ENCODE data around the gene SLA2. TPM values are rescaled to one million over a fixed set of nuclear protein-coding genes. Genes with fewer than 3 reads are reported as not detected.

Gene SLA2
- total and polyA plus RNA-seq, 2 experiments from 2014 or later: not detected

- Histone ChIP-seq H3K9me3 (ENCODE audit: low read depth) (no peaks in the 10 kb centered on the region), H3K4me1 (ENCODE audit: insufficient read depth) (peaks cover 27% of the 10 kb centered on the region), H3K27me3 (no peaks in the 10 kb centered on the region), H3K4me2 (peak overlapping the region; percentile 90), H2AFZ (peak overlapping the region; percentile 68), H3K36me3 (replicated peaks; ENCODE audit: insufficient read depth, low read depth) (no peaks in the 10 kb centered on the region), H4K20me1 (ENCODE audit: insufficient read depth, poor library complexity, severe bottlenecking) (peaks cover 19% of the 10 kb centered on the region), H3K27ac (peak overlapping the region; percentile 96), H3K79me2 (peaks cover 40% of the 10 kb centered on the region), H3K9me2 (replicated peaks; ENCODE audit: insufficient read depth) (no peaks in the 10 kb centered on the region), H3K4me3 (peak overlapping the region; percentile 33)
- DNase-seq (ENCODE audit: low spot score): peak; percentile 61
- 11% methylated on average over 20 of the region's 20 CpGs for WGBS (ENCODE audit: low lambda C conversion rate, missing lambda C conversion rate)
- TF ChIP-seq, protein P1, sequence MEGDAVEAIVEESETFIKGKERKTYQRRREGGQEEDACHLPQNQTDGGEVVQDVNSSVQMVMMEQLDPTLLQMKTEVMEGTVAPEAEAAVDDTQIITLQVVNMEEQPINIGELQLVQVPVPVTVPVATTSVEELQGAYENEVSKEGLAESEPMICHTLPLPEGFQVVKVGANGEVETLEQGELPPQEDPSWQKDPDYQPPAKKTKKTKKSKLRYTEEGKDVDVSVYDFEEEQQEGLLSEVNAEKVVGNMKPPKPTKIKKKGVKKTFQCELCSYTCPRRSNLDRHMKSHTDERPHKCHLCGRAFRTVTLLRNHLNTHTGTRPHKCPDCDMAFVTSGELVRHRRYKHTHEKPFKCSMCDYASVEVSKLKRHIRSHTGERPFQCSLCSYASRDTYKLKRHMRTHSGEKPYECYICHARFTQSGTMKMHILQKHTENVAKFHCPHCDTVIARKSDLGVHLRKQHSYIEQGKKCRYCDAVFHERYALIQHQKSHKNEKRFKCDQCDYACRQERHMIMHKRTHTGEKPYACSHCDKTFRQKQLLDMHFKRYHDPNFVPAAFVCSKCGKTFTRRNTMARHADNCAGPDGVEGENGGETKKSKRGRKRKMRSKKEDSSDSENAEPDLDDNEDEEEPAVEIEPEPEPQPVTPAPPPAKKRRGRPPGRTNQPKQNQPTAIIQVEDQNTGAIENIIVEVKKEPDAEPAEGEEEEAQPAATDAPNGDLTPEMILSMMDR (IDR thresholded peaks at IDR 0.05; ENCODE audit: poor library complexity): no peak
- no peak for TF ChIP-seq EZH2 (IDR thresholded peaks at IDR 0.05; ENCODE audit: borderline replicate concordance)
- no peak for TF ChIP-seq EZH2phosphoT487 (IDR thresholded peaks at IDR 0.05; ENCODE audit: low read depth, severe bottlenecking, unreplicated experiment)
These were observed 73.3 kb downstream of the SLA2 start for GRCh38 chr20:36572701-36573102.

DNA sequence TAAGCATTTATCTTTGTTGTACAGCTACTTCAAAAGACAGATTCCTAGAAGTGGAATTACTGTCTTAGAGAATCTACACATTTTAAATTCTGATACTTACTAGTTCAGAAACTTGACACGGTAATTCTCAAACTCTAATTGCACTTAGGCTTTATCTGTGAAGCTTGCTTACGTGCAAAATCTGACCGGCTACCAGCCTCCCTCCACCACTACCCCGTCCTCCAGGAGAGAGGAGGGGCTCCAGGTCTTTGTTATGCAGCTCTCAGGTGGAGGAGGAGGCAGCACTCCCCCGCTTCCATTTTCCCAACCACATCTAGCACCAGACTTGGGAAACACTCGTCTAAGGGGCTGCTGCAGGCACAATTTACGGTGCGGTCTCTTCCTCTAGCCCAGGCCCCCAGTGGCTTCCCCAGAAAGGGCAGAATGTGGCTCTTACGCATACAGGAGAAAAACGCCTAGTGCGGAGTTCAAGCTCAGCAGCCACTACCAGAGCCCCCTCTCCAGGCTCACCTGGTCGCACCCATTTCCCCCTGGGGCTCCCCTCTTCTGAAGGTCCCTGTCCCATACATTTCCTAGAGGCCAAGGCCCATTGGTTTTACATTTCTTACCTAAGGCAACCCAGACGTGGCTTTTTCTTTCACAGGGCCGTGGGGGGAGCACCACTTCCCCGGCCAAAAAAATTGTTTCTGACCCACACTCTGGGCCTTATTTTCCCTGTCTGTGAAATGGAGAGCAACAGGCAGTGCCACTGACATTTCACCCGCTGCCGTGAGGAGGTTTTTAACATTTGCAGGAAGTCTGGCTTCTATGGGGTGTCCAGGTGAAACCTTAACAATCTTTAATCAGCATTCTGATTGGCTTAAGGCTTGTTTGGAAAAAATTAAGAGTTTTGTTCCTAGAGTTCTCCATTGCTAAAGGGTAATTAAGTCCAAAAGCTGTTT is 74.2 kb downstream of the SLA2 start:
- peaks cover 27% of the 10 kb centered on the region for H3K4me1 ChIP-seq (ENCODE audit: insufficient read depth)
- H3K79me2 ChIP-seq: peaks cover 31% of the 10 kb centered on the region
- 32% methylated on average over 17 of the region's 17 CpGs for WGBS (ENCODE audit: low lambda C conversion rate, missing lambda C conversion rate)
- no peaks in the 10 kb centered on the region for H3K9me2 ChIP-seq (replicated peaks; ENCODE audit: insufficient read depth)
- no peaks in the 10 kb centered on the region for H3K27me3 ChIP-seq
- H2AFZ ChIP-seq: peak overlapping the region; percentile 68
- H3K9me3 ChIP-seq (ENCODE audit: low read depth): no peaks in the 10 kb centered on the region
- no peaks in the 10 kb centered on the region for H3K36me3 ChIP-seq (replicated peaks; ENCODE audit: insufficient read depth, low read depth)
- H3K4me3 ChIP-seq: no peak overlapping the region
- H3K27ac ChIP-seq: peak overlapping the region; percentile 96
- DNase-seq (ENCODE audit: low spot score): peak; percentile 59
- H3K4me2 ChIP-seq: peak overlapping the region; percentile 90
- peaks cover 14% of the 10 kb centered on the region for H4K20me1 ChIP-seq (ENCODE audit: insufficient read depth, poor library complexity, severe bottlenecking)
- TF ChIP-seq EZH2 (IDR thresholded peaks at IDR 0.05; ENCODE audit: borderline replicate concordance) (no peak), EZH2phosphoT487 (IDR thresholded peaks at IDR 0.05; ENCODE audit: low read depth, severe bottlenecking, unreplicated experiment) (no peak)
- TF ChIP-seq, protein P1 (IDR thresholded peaks at IDR 0.05; ENCODE audit: poor library complexity): no peak

- Histone ChIP-seq H3K79me2 (peaks cover 15% of the 10 kb centered on the region), H3K4me1 (ENCODE audit: insufficient read depth) (peaks cover 13% of the 10 kb centered on the region), H4K20me1 (ENCODE audit: insufficient read depth, poor library complexity, severe bottlenecking) (no peaks in the 10 kb centered on the region), H3K4me2 (no peak overlapping the region), H2AFZ (no peak overlapping the region), H3K9me3 (ENCODE audit: low read depth) (peaks cover 5% of the 10 kb centered on the region), H3K4me3 (no peak overlapping the region), H3K27ac (no peak overlapping the region), H3K27me3 (no peaks in the 10 kb centered on the region), H3K36me3 (replicated peaks; ENCODE audit: insufficient read depth, low read depth) (no peaks in the 10 kb centered on the region), H3K9me2 (replicated peaks; ENCODE audit: insufficient read depth) (no peaks in the 10 kb centered on the region)
- no peak for TF ChIP-seq EZH2phosphoT487 (IDR thresholded peaks at IDR 0.05; ENCODE audit: low read depth, severe bottlenecking, unreplicated experiment)
- TF ChIP-seq EZH2 (IDR thresholded peaks at IDR 0.05; ENCODE audit: borderline replicate concordance): no peak
- TF ChIP-seq, protein P1 (IDR thresholded peaks at IDR 0.05; ENCODE audit: poor library complexity): no peak
- 74% methylated on average over 7 of the region's 7 CpGs for WGBS (ENCODE audit: low lambda C conversion rate, missing lambda C conversion rate)
- DNase-seq (ENCODE audit: low spot score): no peak
These were observed 76.1 kb downstream of the SLA2 start for GRCh38 chr20:36569847-36570429.
